Suprapubic skin (tissue), 3 donors: ENCODE results near the gene PPP1CA.

Experiments used
- POLR2AphosphoS5 ChIP-seq, 3 donors: sonication (generic); formaldehyde crosslinking; IDR thresholded peaks; one replicate each; pipeline ENCODE4 v1.6.1; 2017; ENCODE audit warnings: antibody characterized with exemption in 3 of 3
- TF ChIP-seq, protein P1 (sequence below), 2 donors: fragments of 200-600 bp in 1 of 2; fragments of 450-650 bp in 1 of 2; sonication (generic) in 1 of 2; IDR thresholded peaks; one replicate each; pipeline ENCODE4 v1.5.1; 2016 to 2019; ENCODE audit warnings: antibody characterized with exemption in 2 of 2, mild to moderate bottlenecking in 1 of 2, moderate library complexity in 1 of 2

DNA sequence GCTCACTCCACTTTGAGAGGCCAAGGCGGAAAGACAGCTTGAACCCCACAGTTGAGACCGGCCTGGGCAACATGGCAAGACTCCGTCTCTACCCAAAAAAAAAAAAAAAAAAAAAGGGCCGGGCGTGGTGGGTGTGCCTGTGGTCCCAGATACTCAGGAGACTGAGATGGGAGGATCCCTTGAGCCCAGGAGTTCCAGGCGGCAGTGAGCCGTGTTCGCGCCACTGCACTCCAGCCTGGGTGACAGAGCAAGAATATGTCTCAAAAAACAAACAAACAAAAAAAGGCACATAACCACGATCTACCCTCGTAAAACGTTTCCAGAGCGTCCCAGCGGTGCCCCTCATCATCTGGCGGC, 10.7 kb downstream of the PPP1CA start:
- TF ChIP-seq, protein P1, sequence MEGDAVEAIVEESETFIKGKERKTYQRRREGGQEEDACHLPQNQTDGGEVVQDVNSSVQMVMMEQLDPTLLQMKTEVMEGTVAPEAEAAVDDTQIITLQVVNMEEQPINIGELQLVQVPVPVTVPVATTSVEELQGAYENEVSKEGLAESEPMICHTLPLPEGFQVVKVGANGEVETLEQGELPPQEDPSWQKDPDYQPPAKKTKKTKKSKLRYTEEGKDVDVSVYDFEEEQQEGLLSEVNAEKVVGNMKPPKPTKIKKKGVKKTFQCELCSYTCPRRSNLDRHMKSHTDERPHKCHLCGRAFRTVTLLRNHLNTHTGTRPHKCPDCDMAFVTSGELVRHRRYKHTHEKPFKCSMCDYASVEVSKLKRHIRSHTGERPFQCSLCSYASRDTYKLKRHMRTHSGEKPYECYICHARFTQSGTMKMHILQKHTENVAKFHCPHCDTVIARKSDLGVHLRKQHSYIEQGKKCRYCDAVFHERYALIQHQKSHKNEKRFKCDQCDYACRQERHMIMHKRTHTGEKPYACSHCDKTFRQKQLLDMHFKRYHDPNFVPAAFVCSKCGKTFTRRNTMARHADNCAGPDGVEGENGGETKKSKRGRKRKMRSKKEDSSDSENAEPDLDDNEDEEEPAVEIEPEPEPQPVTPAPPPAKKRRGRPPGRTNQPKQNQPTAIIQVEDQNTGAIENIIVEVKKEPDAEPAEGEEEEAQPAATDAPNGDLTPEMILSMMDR (IDR thresholded peaks at IDR 0.05) = no peak
- no peak for TF ChIP-seq POLR2AphosphoS5 (IDR thresholded peaks at IDR 0.05)
